OCI-LY3 (cell line): ENCODE results near the gene INCENP.

Experiments
- H2AFZ ChIP-seq: fragments of 200-600, 300-600 bp; shearing (Covaris generic); 2 replicates; pipeline ENCODE4 v1.6.0; 2014; ENCODE audit warnings: antibody characterized with exemption, low read depth, low read length
- H3K27ac ChIP-seq: fragments of 200-600, 300-600 bp; sonication (generic); 2 replicates; pipeline ENCODE4 v1.5.1; 2014; ENCODE audit warnings: mild to moderate bottlenecking, low read length, moderate library complexity, mixed read lengths
- H3K27me3 ChIP-seq: fragments of 200-600, 300-600 bp; sonication (generic); 2 replicates; pipeline ENCODE4 v1.6.1; 2014; ENCODE audit warnings: low read depth, low read length, mixed read lengths
- H3K36me3 ChIP-seq: fragments of 200-600, 300-600 bp; sonication (generic); replicated peaks from 2 replicates; pipeline ENCODE3; 2014; ENCODE audit warnings: low read depth, low read length, mixed read lengths
- H3K4me1 ChIP-seq: fragments of 300-600, 200-600 bp; sonication (generic); 2 replicates; pipeline ENCODE4 v1.6.1; 2014; ENCODE audit warnings: low read length, mixed read lengths
- H3K4me2 ChIP-seq: fragments of 200-600, 300-600 bp; sonication (generic); 2 replicates; pipeline ENCODE4 v1.6.1; 2014; ENCODE audit warnings: low read length, mixed read lengths
- H3K4me3 ChIP-seq: fragments of 300-600, 200-600 bp; sonication (generic); 2 replicates; pipeline ENCODE4 v1.5.1; 2014; ENCODE audit warnings: antibody characterized with exemption, mild to moderate bottlenecking, low read length, moderate library complexity
- H3K79me2 ChIP-seq: fragments of 300-600, 200-600 bp; shearing (Covaris generic); 2 replicates; pipeline ENCODE4 v1.6.1; 2014; ENCODE audit warnings: mild to moderate bottlenecking, low read length, mixed read lengths
- H3K9ac ChIP-seq: fragments of 300-600, 200-600 bp; shearing (Covaris generic); 2 replicates; pipeline ENCODE4 v1.6.0; 2014; ENCODE audit warnings: mild to moderate bottlenecking, low read length, moderate library complexity
- H3K9me3 ChIP-seq: fragments of 200-600, 300-600 bp; shearing (Covaris generic); 2 replicates; pipeline ENCODE4 v1.6.1; 2014; ENCODE audit warnings: low read length, mixed read lengths; ENCODE audit not compliant: insufficient read depth
- H4K20me1 ChIP-seq: fragments of 200-600, 300-600 bp; sonication (generic); 2 replicates; pipeline ENCODE4 v1.6.1; 2016; ENCODE audit warnings: low read length, mixed read lengths; ENCODE audit not compliant: insufficient read depth
- EZH2phosphoT487 ChIP-seq: fragments of 200-600 bp; shearing (Covaris generic); IDR thresholded peaks from 2 replicates; pipeline ENCODE4 v1.6.1; 2018; ENCODE audit warnings: antibody characterized with exemption, mixed run types, low read depth
- TF ChIP-seq, protein P1 (sequence below): fragments of 200-600, 300-600 bp; sonication (generic); IDR thresholded peaks from 2 replicates; pipeline ENCODE4 v1.5.1; 2014; ENCODE audit warnings: antibody characterized with exemption, low read length, low read depth

INCENP gene

DNA sequence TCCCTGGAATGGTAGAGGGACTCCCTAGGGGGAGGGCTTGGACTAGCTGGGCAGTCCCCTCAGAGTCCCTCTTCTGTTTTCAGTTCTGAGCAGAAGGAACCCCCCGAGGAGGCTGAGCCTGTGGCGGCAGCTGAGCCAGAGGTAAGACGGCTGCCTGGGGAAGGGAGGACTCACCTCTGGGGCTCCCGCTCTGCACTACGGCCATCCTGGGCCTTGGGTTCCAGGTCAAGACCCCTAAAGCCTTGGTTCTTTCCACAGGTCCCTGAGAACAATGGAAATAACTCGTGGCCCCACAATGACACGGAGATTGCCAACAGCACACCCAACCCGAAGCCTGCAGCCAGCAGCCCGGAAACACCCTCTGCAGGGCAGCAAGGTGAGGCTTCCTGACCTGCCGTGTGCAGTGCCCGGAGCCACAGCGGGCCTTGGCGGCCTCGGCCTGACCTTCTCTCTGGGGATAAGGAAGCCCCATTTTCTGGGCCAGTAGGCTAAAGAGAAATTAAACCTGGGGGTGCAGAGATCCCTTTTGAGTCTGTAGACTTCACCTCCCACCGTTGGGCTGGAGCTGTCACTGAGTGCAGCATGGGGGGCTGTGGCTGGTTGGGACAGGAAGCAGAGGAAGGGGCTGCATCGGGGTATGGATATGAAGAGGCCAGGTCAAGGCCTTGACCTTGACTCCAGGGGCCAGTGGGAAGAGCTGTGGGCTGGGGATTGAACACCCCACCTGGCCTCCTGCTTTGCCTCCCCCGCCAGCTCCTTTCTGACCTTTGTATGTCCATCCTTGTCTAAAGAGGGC, 15.0 kb downstream of the INCENP start:
- Histone ChIP-seq H4K20me1 (peaks cover 30% of the 10 kb centered on the region), H3K4me3 (no peak overlapping the region), H3K27ac (no peak overlapping the region), H3K9me3 (no peaks in the 10 kb centered on the region), H2AFZ (no peak overlapping the region), H3K9ac (no peak overlapping the region), H3K4me2 (no peak overlapping the region), H3K27me3 (no peaks in the 10 kb centered on the region), H3K36me3 (peaks cover 84% of the 10 kb centered on the region), H3K4me1 (peaks cover 10% of the 10 kb centered on the region; the same call in 1 of the 2 replicates), H3K79me2 (peaks cover 46% of the 10 kb centered on the region)
- no peak for TF ChIP-seq EZH2phosphoT487
- TF ChIP-seq, protein P1, sequence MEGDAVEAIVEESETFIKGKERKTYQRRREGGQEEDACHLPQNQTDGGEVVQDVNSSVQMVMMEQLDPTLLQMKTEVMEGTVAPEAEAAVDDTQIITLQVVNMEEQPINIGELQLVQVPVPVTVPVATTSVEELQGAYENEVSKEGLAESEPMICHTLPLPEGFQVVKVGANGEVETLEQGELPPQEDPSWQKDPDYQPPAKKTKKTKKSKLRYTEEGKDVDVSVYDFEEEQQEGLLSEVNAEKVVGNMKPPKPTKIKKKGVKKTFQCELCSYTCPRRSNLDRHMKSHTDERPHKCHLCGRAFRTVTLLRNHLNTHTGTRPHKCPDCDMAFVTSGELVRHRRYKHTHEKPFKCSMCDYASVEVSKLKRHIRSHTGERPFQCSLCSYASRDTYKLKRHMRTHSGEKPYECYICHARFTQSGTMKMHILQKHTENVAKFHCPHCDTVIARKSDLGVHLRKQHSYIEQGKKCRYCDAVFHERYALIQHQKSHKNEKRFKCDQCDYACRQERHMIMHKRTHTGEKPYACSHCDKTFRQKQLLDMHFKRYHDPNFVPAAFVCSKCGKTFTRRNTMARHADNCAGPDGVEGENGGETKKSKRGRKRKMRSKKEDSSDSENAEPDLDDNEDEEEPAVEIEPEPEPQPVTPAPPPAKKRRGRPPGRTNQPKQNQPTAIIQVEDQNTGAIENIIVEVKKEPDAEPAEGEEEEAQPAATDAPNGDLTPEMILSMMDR: no peak

DNA sequence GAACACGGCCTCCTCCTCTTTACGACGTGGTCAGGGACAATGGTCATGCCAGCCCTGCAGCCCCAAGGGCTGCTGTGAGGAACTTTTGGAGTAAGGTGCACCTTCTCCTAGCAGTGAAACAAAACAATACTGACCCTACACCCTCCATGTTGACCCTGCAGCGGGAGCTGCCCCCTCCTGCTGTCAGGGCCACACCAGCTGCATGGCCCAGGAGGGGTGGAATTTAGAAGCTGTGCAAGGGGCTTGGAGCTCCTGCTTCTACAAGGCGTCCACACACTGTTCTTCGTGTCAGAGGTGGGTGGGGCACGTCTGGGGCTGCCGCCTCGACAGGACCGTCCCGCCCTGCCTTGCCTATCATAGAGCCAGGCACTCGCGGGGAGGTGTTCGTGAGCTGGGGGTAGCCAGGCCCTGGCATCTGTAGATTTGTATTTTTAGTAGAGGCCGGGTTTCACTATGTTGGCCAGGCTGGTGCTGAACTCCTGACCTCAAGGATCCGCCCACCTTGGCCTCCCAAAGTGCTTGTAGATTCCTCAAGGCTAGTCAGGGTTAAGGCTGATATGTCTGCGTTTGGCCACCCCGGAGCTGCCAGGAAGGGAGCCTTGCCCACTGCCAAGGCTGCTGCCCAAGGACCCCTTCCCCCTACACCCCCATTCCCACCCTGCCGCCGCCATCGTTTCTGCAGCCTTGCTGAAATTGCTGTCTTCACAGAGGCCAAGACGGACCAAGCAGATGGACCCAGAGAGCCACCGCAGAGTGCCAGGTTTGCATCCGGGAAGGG, 15.9 kb downstream of the INCENP start:
- Histone ChIP-seq H3K4me1 (peaks cover 10% of the 10 kb centered on the region; the same call in 1 of the 2 replicates), H3K4me2 (no peak overlapping the region), H3K4me3 (no peak overlapping the region), H3K9ac (no peak overlapping the region), H3K9me3 (no peaks in the 10 kb centered on the region), H3K27ac (no peak overlapping the region), H4K20me1 (peaks cover 28% of the 10 kb centered on the region), H3K36me3 (peaks cover 87% of the 10 kb centered on the region), H2AFZ (no peak overlapping the region), H3K79me2 (peaks cover 38% of the 10 kb centered on the region), H3K27me3 (no peaks in the 10 kb centered on the region)
- TF ChIP-seq, protein P1: no peak

DNA sequence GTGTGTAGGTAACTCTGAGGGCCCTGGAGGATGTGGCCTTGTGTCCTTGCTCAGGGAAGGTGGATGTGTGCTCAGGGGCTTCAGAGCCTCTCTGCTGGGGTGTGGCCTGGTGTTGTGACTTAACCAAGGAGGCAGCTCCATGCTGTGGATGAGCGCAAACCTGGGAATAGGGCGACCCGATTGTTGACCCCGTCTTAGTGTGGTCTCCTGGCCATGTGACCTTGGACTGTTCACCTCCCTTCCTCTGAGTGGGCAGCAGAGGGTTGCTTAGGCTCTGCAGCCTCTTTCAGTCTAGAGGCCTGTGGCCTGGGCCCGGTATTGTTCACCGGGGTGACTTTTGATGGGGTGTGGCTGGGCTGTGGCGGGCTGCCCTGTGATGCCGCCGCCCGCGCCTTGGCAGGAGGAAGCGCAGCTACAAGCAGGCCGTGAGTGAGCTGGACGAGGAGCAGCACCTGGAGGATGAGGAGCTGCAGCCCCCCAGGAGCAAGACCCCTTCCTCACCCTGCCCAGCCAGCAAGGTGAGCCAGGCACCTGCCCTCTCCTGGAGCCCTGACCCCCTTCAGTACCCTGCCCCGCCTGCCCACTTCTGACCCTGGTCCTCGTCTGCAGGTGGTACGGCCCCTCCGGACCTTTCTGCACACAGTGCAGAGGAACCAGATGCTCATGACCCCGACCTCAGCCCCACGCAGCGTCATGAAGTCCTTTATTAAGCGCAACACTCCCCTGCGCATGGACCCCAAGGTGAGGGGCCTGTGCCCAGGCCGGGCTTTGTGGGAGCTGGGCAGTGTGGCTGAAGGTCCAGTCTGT, 16.7 kb downstream of the INCENP start:
- Histone ChIP-seq H3K27me3 (no peaks in the 10 kb centered on the region), H3K4me3 (no peak overlapping the region), H2AFZ (no peak overlapping the region), H4K20me1 (peaks cover 23% of the 10 kb centered on the region), H3K4me2 (no peak overlapping the region), H3K4me1 (peaks cover 10% of the 10 kb centered on the region; the same call in 1 of the 2 replicates), H3K27ac (no peak overlapping the region), H3K9ac (no peak overlapping the region), H3K79me2 (peaks cover 30% of the 10 kb centered on the region), H3K9me3 (no peaks in the 10 kb centered on the region), H3K36me3 (peaks cover 87% of the 10 kb centered on the region)
- TF ChIP-seq EZH2phosphoT487: no peak
- TF ChIP-seq, protein P1: no peak
